IMR-90 (cell line): ENCODE results near the gene PSG4. TPM values are rescaled to one million over a fixed set of nuclear protein-coding genes. Genes with fewer than 3 reads are reported as not detected.
"Not testable (repeated sequence)": the region's sequence is repeated elsewhere in the genome, so short reads cannot be mapped to it uniquely, and the experiment has no call there.

ENCODE experiments used
- ATAC-seq: fragments of 200-7000 bp; cut with Tn5 transposase; 2 replicates; pipeline ENCODE4 v1.9.1; 2020; ENCODE audit warnings: low read depth, mild to moderate bottlenecking, moderate library complexity
- BruUV-seq: library from RNA; stranded (reverse); fragments of 400-500 nt; replicated peaks from 2 replicates; lab custom pipeline; 2021; lab: Mats Ljungman, UMichigan
- CTCF ChIA-PET: fragments of 300-600 bp; formaldehyde crosslinking; extraction: SDS; loops from one replicate; lab custom pipeline; 2021; ENCODE audit warnings: antibody characterized with exemption; lab: Yijun Ruan, JAX
- POLR2A ChIA-PET: fragments of 300-600 bp; sonication (Branson Sonifier 250); formaldehyde crosslinking; loops from one replicate; lab custom pipeline; 2022; ENCODE audit warnings: antibody characterized with exemption; ENCODE audit not compliant: unreplicated experiment; lab: Charles Lee
- DNase-seq: peaks from one replicate; pipeline ENCODE4 v3.0.0; 2013
- H2AFZ ChIP-seq: replicated peaks from 2 replicates; pipeline ENCODE3; 2013; ENCODE audit warnings: low read length, mild to moderate bottlenecking; ENCODE audit not compliant: poor library complexity
- H2AK5ac ChIP-seq: 2 replicates; pipeline ENCODE4 v1.6.1; 2013; ENCODE audit warnings: low read depth, low read length, inconsistent platforms
- H2AK9ac ChIP-seq: replicated peaks from 2 replicates; pipeline ENCODE3; 2013; ENCODE audit warnings: mild to moderate bottlenecking, low read depth, low read length, moderate library complexity; ENCODE audit not compliant: poor library complexity
- H2BK120ac ChIP-seq: 2 replicates; pipeline ENCODE4 v1.6.1; 2013; ENCODE audit warnings: low read depth, low read length, inconsistent platforms
- H2BK15ac ChIP-seq: 3 replicates; pipeline ENCODE4 v1.6.1; 2013; ENCODE audit warnings: low read depth, low read length, inconsistent platforms
- H2BK20ac ChIP-seq: 2 replicates; pipeline ENCODE4 v1.6.1; 2013; ENCODE audit warnings: low read depth, mild to moderate bottlenecking, inconsistent platforms, low read length, moderate library complexity
- H2BK5ac ChIP-seq: 2 replicates; pipeline ENCODE4 v1.6.1; 2013; ENCODE audit warnings: mild to moderate bottlenecking, low read depth, low read length, inconsistent platforms; ENCODE audit not compliant: poor library complexity, severe bottlenecking
- H3K14ac ChIP-seq: replicated peaks from 2 replicates; pipeline ENCODE4 v1.6.1; 2013; ENCODE audit warnings: low read depth, low read length, inconsistent platforms
- H3K18ac ChIP-seq: 2 replicates; pipeline ENCODE4 v1.6.1; 2013; ENCODE audit warnings: low read depth, low read length, control low read depth
- H3K23ac ChIP-seq: 2 replicates; pipeline ENCODE4 v1.6.1; 2013; ENCODE audit warnings: low read depth, low read length, inconsistent platforms
- H3K27ac ChIP-seq: 2 replicates; pipeline ENCODE4 v1.5.1; 2013; ENCODE audit warnings: mild to moderate bottlenecking, control low read depth, low read length; ENCODE audit not compliant: insufficient read depth
- H3K27me3 ChIP-seq: 2 replicates; pipeline ENCODE4 v1.6.1; 2013; ENCODE audit warnings: low read length; ENCODE audit not compliant: control insufficient read depth, insufficient read depth
- H3K36me3 ChIP-seq: 2 replicates; pipeline ENCODE4 v1.6.1; 2013; ENCODE audit warnings: low read length, mixed read lengths; ENCODE audit not compliant: control insufficient read depth, insufficient read depth
- H3K4ac ChIP-seq: 2 replicates; pipeline ENCODE4 v1.6.1; 2013; ENCODE audit warnings: low read depth, low read length, inconsistent platforms
- H3K4me1 ChIP-seq: 2 replicates; pipeline ENCODE4 v1.6.1; 2013; ENCODE audit warnings: low read length, mixed read lengths; ENCODE audit not compliant: control insufficient read depth, insufficient read depth
- H3K4me2 ChIP-seq: 2 replicates; pipeline ENCODE4 v1.6.1; 2013; ENCODE audit warnings: low read depth, mild to moderate bottlenecking, control low read depth, low read length, moderate library complexity
- H3K4me3 ChIP-seq: 2 replicates; pipeline ENCODE4 v1.5.1; 2013; ENCODE audit warnings: low read depth, mild to moderate bottlenecking, control low read depth, low read length, moderate library complexity; ENCODE audit not compliant: insufficient read depth
- H3K56ac ChIP-seq: 2 replicates; pipeline ENCODE4 v1.6.1; 2013; ENCODE audit warnings: low read length, inconsistent platforms; ENCODE audit not compliant: insufficient read depth; ENCODE audit errors: extremely low read depth
- H3K79me1 ChIP-seq, 2 experiments: 2 replicates each; pipeline ENCODE4 v1.6.1; 2013; ENCODE audit warnings: low read length in 2 of 2, inconsistent platforms in 1 of 2, low read depth in 1 of 2
- H3K9ac ChIP-seq: 2 replicates; pipeline ENCODE4 v1.6.1; 2013; ENCODE audit warnings: low read depth, low read length, control low read depth
- H3K9me1 ChIP-seq: 2 replicates; pipeline ENCODE4 v1.6.1; 2013; ENCODE audit warnings: low read length, inconsistent platforms; ENCODE audit not compliant: insufficient read depth
- H3K9me3 ChIP-seq: 2 replicates; pipeline ENCODE4 v1.6.1; 2013; ENCODE audit warnings: low read length; ENCODE audit not compliant: control insufficient read depth, insufficient read depth
- H4K20me1 ChIP-seq: 2 replicates; pipeline ENCODE4 v1.6.1; 2013; ENCODE audit warnings: low read length, inconsistent platforms; ENCODE audit not compliant: insufficient read depth
- H4K5ac ChIP-seq: 2 replicates; pipeline ENCODE4 v1.6.1; 2013; ENCODE audit warnings: mild to moderate bottlenecking, low read depth, low read length, control low read depth
- H4K8ac ChIP-seq, 2 experiments: 2 replicates each; pipeline ENCODE4 v1.6.1; 2013; ENCODE audit warnings: low read depth in 2 of 2, low read length in 2 of 2, control low read depth in 1 of 2, inconsistent platforms in 1 of 2
- H4K91ac ChIP-seq: 2 replicates; pipeline ENCODE4 v1.6.1; 2013; ENCODE audit warnings: low read depth, low read length, inconsistent platforms; ENCODE audit not compliant: insufficient read depth
- WGBS, 2 experiments: methylation state at CpG; one replicate each; pipeline versions ENCODE4 v1.1.5 to v1.1.7; 2013; ENCODE audit warnings: missing lambda C conversion rate in 2 of 2; ENCODE audit not compliant: insufficient read length in 1 of 2; ENCODE audit errors: extremely low coverage in 2 of 2; 5-methylcytosine and 5-hydroxymethylcytosine counted together
- dilution Hi-C: fragments of 300-500 bp; cut with HindIII; formaldehyde crosslinking; loops from one replicate; pipeline ENCODE4 v1.14.3; 2018; ENCODE audit warnings: low sequenced_read_pairs; ENCODE audit not compliant: unreplicated experiment
- in situ Hi-C: fragments of 300-500 bp; cut with MboI; formaldehyde crosslinking; loops from 3 replicates; pipeline ENCODE4 v1.14.3; 2019; ENCODE audit warnings: low sequenced_read_pairs, inconsistent platforms, mixed read lengths
- intact Hi-C: fragments of 100-400 bp; cut with micrococcal nuclease; formaldehyde crosslinking; loops from 2 replicates; pipeline ENCODE4 v1.10.0; 2022
- polyA plus RNA-seq, 3 experiments: library from polyadenylated mRNA; depleted of rRNA; stranded (reverse); fragments of >200 nt; gene quantifications; 2 replicates each; pipeline ENCODE4 v1.2.3, GENCODE V29; 2012; ENCODE audit warnings: low replicate concordance in 1 of 3
- total RNA-seq: library from RNA; depleted of rRNA; stranded (reverse); fragments of >200 nt; gene quantifications from 2 replicates; pipeline ENCODE4 v1.2.3, GENCODE V29; 2012

The PSG4 gene
- total and polyA plus RNA-seq, 2 of the 4 experiments (the other 2 are of a cell fraction), result 106 to 223 TPM

DNA sequence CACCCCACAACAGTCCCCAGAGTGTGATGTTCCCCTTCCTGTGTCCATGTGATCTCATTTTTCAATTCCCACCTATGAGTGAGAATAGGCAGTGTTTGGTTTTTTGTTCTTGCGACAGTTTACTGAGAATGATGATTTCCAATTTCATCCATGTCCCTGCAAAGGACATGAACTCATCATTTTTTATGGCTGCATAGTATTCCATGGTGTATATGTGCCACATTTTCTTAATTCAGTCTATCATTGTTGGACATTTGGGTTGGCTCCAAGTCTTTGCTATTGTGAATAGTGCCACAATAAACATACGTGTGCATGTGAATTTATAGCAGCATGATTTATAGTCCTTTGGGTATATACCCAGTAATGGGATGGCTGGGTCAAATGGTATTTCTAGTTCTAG lies 36.8 kb upstream of the PSG4 start:
- H2BK120ac ChIP-seq, BruUV-seq, H3K4me1 ChIP-seq, H2AK9ac ChIP-seq, H3K4me3 ChIP-seq, H2AFZ ChIP-seq, H3K56ac ChIP-seq, H4K20me1 ChIP-seq, H4K5ac ChIP-seq, H3K27me3 ChIP-seq, H3K9ac ChIP-seq, H3K14ac ChIP-seq, H3K4me2 ChIP-seq, CTCF ChIA-PET, H2BK15ac ChIP-seq, H4K91ac ChIP-seq, dilution Hi-C loops, in situ Hi-C loops, H2AK5ac ChIP-seq, H3K27ac ChIP-seq, H4K8ac ChIP-seq, ATAC-seq, H2BK5ac ChIP-seq, H3K18ac ChIP-seq, H3K9me1 ChIP-seq, H3K4ac ChIP-seq, H3K36me3 ChIP-seq, intact Hi-C loops, DNase-seq, H3K79me1 ChIP-seq, H3K9me3 ChIP-seq, POLR2A ChIA-PET, H2BK20ac ChIP-seq, H3K23ac ChIP-seq: not testable (repeated sequence)
- no CpG with 5 or more reads among the region's 2 CpGs for WGBS, 2 experiments

GRCh38 chr19:43238213-43238612 lies 32.8 kb upstream of the PSG4 start:
- DNase-seq, ATAC-seq, H3K9me1 ChIP-seq, CTCF ChIA-PET, in situ Hi-C loops, H4K5ac ChIP-seq, H3K56ac ChIP-seq, H3K79me1 ChIP-seq, H2BK15ac ChIP-seq, BruUV-seq, H3K27ac ChIP-seq, POLR2A ChIA-PET, H3K9me3 ChIP-seq, H3K4ac ChIP-seq, intact Hi-C loops, H3K4me2 ChIP-seq, H3K14ac ChIP-seq, H3K18ac ChIP-seq, H4K91ac ChIP-seq, H3K36me3 ChIP-seq, H3K23ac ChIP-seq, dilution Hi-C loops, H3K27me3 ChIP-seq, H4K20me1 ChIP-seq, H2BK120ac ChIP-seq, H4K8ac ChIP-seq, H3K4me3 ChIP-seq, H3K4me1 ChIP-seq, H2BK20ac ChIP-seq, H2AK9ac ChIP-seq, H2AFZ ChIP-seq, H2BK5ac ChIP-seq, H2AK5ac ChIP-seq, H3K9ac ChIP-seq: not testable (repeated sequence)
- WGBS, 2 experiments, result no CpG with 5 or more reads among the region's 4 CpGs
